SK-N-MC (cell line): Measurements from ENCODE around the gene CYP27B1.

Source experiments
- DNase-seq: peaks from one replicate; pipeline ENCODE4 v3.0.0-alpha.2; 2011; ENCODE audit warnings: low read depth, low spot score
- H3K27ac ChIP-seq: fragments of 200-600 bp; sonication (generic); 2 replicates; pipeline ENCODE4 v1.5.1; 2016; ENCODE audit warnings: mixed run types
- H3K36me3 ChIP-seq: fragments of 200-600 bp; sonication (generic); 2 replicates; pipeline ENCODE4 v1.6.1; 2017; ENCODE audit warnings: antibody characterized with exemption, low read length, mixed read lengths; ENCODE audit not compliant: insufficient read depth
- H3K4me3 ChIP-seq: fragments of 200-600 bp; sonication (generic); 2 replicates; pipeline ENCODE4 v1.5.1; 2016
- H3K9ac ChIP-seq: fragments of 200-600 bp; sonication (generic); 2 replicates; pipeline ENCODE4 v1.8.0; 2017; ENCODE audit warnings: mixed run types, mixed read lengths; ENCODE audit not compliant: insufficient read length
- H3K9me3 ChIP-seq: fragments of 200-600 bp; sonication (generic); 2 replicates; pipeline ENCODE4 v1.6.1; 2017; ENCODE audit warnings: low read depth, mild to moderate bottlenecking, antibody characterized with exemption, low read length, moderate library complexity, mixed read lengths
- EZH2 ChIP-seq: fragments of 200-600 bp; sonication (generic); IDR thresholded peaks from one replicate; pipeline ENCODE4 v1.6.1; 2017; ENCODE audit warnings: antibody characterized with exemption
- FOXP2 ChIP-seq: optimal IDR thresholded peaks from 2 replicates; pipeline ENCODE3; 2011; ENCODE audit warnings: mild to moderate bottlenecking, moderate library complexity; ENCODE audit not compliant: insufficient read depth; ENCODE audit errors: extremely low read length, control extremely low read depth
- POLR2AphosphoS5 ChIP-seq: IDR thresholded peaks from 2 replicates; pipeline ENCODE4 v1.6.1; 2012; ENCODE audit warnings: mild to moderate bottlenecking, low read depth, low read length, borderline replicate concordance

The CYP27B1 gene

DNA sequence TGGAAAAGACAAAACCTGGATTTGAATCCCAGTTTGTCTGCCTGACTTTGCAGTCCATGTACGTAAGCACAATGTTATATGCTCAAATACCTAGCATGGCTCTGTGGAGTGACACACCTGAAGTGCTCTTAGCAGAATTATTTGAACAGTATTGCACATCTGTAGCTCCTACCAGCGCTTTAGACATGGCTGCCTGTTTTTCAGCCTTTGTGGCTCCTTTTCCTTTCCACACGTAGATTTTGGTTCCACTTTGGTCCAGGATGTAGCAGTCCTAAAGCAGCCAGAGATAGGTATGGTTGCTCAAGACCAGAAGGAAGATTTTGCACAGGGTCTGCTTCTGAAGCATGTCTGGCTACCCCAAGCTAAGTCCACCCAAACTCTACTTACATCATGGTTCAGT is 42.5 kb upstream of the CYP27B1 start:
- no peaks in the 10 kb centered on the region for H3K9me3 ChIP-seq
- H3K36me3 ChIP-seq, result no peaks in the 10 kb centered on the region; the same call in 1 of the 2 replicates
- H3K4me3 ChIP-seq, result no peak overlapping the region
- no peak for DNase-seq
- no peak overlapping the region for H3K9ac ChIP-seq
- no peak for TF ChIP-seq POLR2AphosphoS5
- no peak for TF ChIP-seq EZH2
- TF ChIP-seq FOXP2, result no peak
- no peak overlapping the region for H3K27ac ChIP-seq

DNA sequence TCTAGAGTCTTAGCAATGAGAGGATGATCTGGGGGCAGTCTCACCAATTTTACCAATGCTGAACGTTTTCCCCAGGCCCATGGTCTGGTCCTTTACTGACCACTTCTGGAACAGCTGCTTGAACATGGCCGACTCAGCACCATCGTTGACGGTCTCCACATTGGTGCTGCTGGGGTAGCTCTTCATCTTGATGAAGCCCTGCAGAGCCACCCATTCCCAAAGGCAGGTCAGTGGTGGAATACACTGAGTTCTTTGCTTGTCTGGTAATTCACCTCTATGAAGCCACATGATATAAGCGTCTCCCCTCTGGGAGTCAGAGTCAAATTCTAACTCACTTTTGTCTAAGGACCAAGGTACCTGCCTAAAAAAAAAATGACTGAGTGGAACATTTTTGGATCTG is 41.5 kb upstream of the CYP27B1 start:
- Histone ChIP-seq H3K9ac (no peak overlapping the region), H3K27ac (no peak overlapping the region), H3K36me3 (no peaks in the 10 kb centered on the region; the same call in 1 of the 2 replicates), H3K9me3 (no peaks in the 10 kb centered on the region), H3K4me3 (no peak overlapping the region)
- no peak for DNase-seq
- TF ChIP-seq POLR2AphosphoS5 (no peak), EZH2 (no peak), FOXP2 (no peak)

DNA sequence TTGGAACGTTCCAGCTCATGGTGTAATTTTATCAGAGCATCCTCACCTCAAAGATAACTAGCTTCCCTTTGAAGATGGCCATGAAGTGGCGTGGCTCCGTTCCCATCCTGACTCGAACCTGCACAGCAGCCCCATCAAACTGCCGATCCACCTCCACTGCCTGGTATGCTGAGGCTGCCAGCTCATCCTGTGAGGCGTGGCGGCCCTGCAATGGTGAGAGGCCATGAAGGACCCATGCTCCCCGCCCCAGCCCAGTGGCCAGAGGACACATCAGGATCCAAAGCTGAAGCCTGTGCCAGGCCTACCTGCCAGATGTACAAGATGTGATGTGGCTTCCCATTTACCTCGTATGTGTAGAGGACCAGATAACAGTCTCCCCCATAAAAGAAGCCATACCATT is 40.4 kb upstream of the CYP27B1 start:
- Histone ChIP-seq H3K4me3 (no peak overlapping the region), H3K9me3 (no peaks in the 10 kb centered on the region), H3K9ac (no peak overlapping the region), H3K36me3 (peaks cover 7% of the 10 kb centered on the region), H3K27ac (no peak overlapping the region)
- no peak for DNase-seq
- TF ChIP-seq FOXP2 (no peak), EZH2 (no peak), POLR2AphosphoS5 (no peak)

DNA sequence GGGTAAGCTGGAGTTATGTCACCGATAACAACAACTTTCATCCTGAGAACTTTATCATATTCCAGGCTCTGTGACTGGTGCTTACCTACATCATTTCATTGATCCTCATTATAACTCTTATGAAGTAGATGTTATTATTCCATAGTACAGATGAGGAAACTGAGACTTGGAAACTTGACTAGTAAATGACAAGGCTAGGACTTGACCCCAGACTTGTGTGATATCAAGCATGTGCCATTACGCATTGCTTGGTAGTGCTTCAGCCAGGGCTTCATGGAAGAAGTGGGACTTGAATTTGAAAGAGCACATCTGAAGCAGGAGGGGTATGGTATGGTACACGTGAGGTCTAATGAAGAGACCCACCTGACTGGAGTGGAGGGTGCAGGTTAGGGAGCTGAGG is 39.8 kb upstream of the CYP27B1 start:
- Histone ChIP-seq H3K9ac (no peak overlapping the region), H3K27ac (no peak overlapping the region), H3K4me3 (no peak overlapping the region), H3K36me3 (peaks cover 7% of the 10 kb centered on the region), H3K9me3 (no peaks in the 10 kb centered on the region)
- no peak for DNase-seq
- TF ChIP-seq POLR2AphosphoS5 (no peak), FOXP2 (no peak), EZH2 (no peak)

DNA sequence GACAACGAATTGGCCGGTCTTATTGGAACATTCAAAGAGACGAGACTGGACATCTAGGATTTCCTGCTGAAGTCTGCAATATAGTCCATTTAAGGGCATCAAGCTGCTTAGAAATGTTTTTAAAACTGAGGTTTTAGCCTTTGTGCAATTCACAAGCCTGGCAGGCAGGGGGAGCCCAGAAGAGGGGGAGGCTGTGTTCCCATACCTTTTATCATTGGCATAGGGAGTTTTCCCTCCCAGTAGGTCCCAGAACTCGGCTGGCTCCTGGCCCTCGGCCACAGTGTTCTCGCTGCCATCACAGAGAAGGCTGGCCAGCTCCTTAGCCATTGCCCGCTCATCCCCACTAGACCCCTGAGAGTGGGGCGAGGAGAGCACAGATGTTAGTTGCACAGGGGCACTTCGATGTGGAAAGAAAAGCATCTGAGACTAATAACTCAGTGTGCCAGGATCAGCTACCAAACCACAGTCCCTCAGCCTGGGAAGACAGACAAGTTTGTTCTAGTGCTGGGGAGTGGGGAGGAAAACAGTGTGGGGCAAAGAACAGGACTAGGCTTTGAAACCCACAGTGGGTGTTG is 36.5 kb upstream of the CYP27B1 start:
- no peak for DNase-seq

DNA sequence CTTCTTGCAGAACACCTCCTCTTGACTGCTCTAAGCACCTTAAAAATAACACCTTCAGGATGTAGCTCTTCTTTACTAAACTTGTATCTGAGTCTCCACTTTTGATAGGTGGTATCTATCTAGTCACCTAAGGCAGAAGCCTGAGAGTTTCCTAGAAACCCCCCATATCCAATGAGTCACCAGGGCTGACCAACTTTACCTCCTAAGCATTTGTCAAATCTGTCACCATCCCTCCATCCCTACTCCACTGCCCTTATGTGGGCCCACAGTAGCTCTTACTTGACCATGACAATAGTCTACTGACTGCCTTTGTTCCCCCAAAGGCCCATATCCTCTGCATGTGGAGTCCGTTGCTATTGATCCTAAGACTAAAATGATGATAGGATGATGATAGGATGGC is 35.7 kb upstream of the CYP27B1 start:
- H3K9ac ChIP-seq, result no peak overlapping the region
- no peak overlapping the region for H3K27ac ChIP-seq
- H3K36me3 ChIP-seq, result peaks cover 19% of the 10 kb centered on the region
- DNase-seq, result no peak
- no peaks in the 10 kb centered on the region for H3K9me3 ChIP-seq
- no peak overlapping the region for H3K4me3 ChIP-seq
- TF ChIP-seq FOXP2 (no peak), POLR2AphosphoS5 (no peak), EZH2 (no peak)

More for the DNA sequence above, 36.5 kb upstream of the CYP27B1 start:
- Histone ChIP-seq H3K36me3 (peaks cover 16% of the 10 kb centered on the region), H3K9me3 (no peaks in the 10 kb centered on the region), H3K27ac (no peak overlapping the region), H3K4me3 (no peak overlapping the region), H3K9ac (no peak overlapping the region)
- TF ChIP-seq FOXP2 (no peak), EZH2 (no peak), POLR2AphosphoS5 (no peak)

DNA sequence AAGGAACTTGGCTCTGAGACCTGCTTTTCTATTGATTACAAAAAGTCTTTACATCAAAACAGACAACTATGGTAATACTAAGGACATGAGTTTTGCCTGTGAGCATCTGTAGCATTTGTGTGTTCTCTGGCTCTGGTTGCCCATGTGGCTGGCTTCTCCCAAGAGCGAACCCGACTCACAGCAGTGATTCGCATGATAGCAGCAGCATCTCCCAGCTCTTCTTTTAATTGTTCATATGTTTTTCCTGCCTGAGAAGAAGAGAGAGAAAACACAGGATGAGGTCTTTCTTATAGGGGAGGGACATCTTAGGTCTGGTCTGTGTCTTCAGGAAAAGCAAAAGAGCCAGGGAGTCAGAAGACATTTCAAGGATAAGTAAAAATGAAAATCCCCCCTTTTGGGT is 34.1 kb upstream of the CYP27B1 start:
- no peak for DNase-seq
- H3K36me3 ChIP-seq, result peaks cover 35% of the 10 kb centered on the region

DNA sequence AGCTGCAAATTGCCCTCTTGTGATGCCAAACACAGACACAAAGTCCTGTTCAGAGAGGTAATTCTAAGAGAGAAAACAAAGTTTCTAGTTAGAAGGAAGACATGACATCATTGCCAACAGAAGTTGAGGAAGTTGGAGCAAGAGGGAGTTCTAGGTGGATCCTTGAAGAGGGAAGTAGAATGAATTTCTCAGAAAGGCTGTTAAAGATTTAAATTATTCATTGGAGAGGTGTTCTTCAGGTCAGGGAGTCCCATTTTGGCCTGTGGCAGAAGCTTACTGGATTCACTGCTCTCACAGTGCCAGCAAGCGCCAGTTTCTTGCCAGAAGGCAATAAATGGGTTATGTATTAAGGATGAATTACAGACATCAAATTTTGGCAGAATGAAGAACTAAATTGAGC is 31.1 kb upstream of the CYP27B1 start:
- peaks cover 57% of the 10 kb centered on the region for H3K36me3 ChIP-seq
- TF ChIP-seq FOXP2 (no peak), POLR2AphosphoS5 (no peak), EZH2 (no peak)
- no peak for DNase-seq
- H3K9me3 ChIP-seq, result no peaks in the 10 kb centered on the region
- no peak overlapping the region for H3K9ac ChIP-seq
- no peak overlapping the region for H3K4me3 ChIP-seq
- H3K27ac ChIP-seq, result no peak overlapping the region

More for the DNA sequence above, 34.1 kb upstream of the CYP27B1 start:
- TF ChIP-seq FOXP2, result no peak
- TF ChIP-seq EZH2, result no peak
- no peak for TF ChIP-seq POLR2AphosphoS5
- Histone ChIP-seq H3K9ac (no peak overlapping the region), H3K27ac (no peak overlapping the region), H3K9me3 (no peaks in the 10 kb centered on the region), H3K4me3 (no peak overlapping the region)

DNA sequence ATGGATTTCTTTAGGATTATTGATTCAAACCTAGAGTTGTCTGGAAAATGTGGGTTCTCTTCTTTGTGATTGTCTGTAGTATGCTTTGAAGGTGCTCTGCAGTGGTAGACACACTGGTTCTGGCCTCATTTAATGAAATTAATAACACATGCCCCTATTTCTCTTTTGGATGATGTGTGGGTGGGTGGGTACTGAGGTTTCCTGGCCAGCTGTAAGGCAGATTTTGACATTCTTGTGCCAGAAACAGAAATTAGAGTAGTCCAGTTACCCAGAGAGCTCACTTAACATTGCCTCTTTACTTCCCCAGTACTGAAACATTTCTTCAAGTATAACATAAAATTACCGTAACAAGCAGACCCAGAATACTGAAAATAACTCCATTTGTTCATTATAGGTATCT is 30.1 kb upstream of the CYP27B1 start:
- H3K36me3 ChIP-seq, result peaks cover 62% of the 10 kb centered on the region
- no peak overlapping the region for H3K9ac ChIP-seq
- no peak overlapping the region for H3K27ac ChIP-seq
- no peaks in the 10 kb centered on the region for H3K9me3 ChIP-seq
- no peak overlapping the region for H3K4me3 ChIP-seq
- TF ChIP-seq POLR2AphosphoS5, result no peak
- TF ChIP-seq EZH2, result no peak
- TF ChIP-seq FOXP2, result no peak
- DNase-seq, result no peak
